Measurements from ENCODE around the gene SRGAP3. TPM values are rescaled to one million over a fixed set of nuclear protein-coding genes. Genes with fewer than 3 reads are reported as not detected.
A peak's percentile ranks its signal among the peaks of the same experiment; 100 is the strongest.

The SRGAP3 gene
- total and polyA plus RNA-seq, 2 experiments from 2014 or later = 7.4 to 8.3 TPM

DNA sequence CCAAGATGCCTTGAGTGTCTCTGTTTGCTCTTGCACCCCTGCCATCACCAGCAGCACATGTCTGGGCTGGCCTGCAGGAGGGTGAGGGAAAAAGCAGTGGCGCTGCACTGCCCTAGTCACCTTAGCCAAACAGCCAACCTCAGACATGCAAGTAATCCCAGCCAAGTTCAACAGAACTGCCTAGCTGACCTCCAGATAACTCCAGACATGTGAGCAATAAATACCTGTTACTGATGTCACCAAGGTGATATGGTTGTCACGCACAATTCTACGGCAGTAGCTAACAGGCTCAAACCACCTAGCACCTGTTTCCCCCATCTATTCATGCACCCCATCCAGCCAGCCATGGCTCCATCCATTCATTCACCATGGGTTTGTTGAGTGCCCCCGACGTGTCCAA, 99.9 kb downstream of the SRGAP3 start:
- TF ChIP-seq, protein P1, sequence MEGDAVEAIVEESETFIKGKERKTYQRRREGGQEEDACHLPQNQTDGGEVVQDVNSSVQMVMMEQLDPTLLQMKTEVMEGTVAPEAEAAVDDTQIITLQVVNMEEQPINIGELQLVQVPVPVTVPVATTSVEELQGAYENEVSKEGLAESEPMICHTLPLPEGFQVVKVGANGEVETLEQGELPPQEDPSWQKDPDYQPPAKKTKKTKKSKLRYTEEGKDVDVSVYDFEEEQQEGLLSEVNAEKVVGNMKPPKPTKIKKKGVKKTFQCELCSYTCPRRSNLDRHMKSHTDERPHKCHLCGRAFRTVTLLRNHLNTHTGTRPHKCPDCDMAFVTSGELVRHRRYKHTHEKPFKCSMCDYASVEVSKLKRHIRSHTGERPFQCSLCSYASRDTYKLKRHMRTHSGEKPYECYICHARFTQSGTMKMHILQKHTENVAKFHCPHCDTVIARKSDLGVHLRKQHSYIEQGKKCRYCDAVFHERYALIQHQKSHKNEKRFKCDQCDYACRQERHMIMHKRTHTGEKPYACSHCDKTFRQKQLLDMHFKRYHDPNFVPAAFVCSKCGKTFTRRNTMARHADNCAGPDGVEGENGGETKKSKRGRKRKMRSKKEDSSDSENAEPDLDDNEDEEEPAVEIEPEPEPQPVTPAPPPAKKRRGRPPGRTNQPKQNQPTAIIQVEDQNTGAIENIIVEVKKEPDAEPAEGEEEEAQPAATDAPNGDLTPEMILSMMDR (IDR thresholded peaks at IDR 0.05; ENCODE audit: poor library complexity) = no peak
- TF ChIP-seq EZH2phosphoT487 (IDR thresholded peaks at IDR 0.05; ENCODE audit: low read depth, severe bottlenecking, unreplicated experiment) (no peak), EZH2 (IDR thresholded peaks at IDR 0.05; ENCODE audit: borderline replicate concordance) (no peak)
- H3K27ac ChIP-seq = peak overlapping the region; percentile 98
- no peak overlapping the region for H3K4me2 ChIP-seq
- H3K27me3 ChIP-seq = no peaks in the 10 kb centered on the region
- no peaks in the 10 kb centered on the region for H3K36me3 ChIP-seq (replicated peaks; ENCODE audit: insufficient read depth, low read depth)
- no peaks in the 10 kb centered on the region for H3K4me1 ChIP-seq (ENCODE audit: insufficient read depth)
- H2AFZ ChIP-seq = no peak overlapping the region
- peaks cover 9% of the 10 kb centered on the region for H3K9me3 ChIP-seq (ENCODE audit: low read depth)
- no peak overlapping the region for H3K4me3 ChIP-seq
- WGBS (ENCODE audit: low lambda C conversion rate, missing lambda C conversion rate) = 83% methylated on average over 5 of the region's 5 CpGs
- no peaks in the 10 kb centered on the region for H3K9me2 ChIP-seq (replicated peaks; ENCODE audit: insufficient read depth)
- H3K79me2 ChIP-seq = no peaks in the 10 kb centered on the region
- peak; percentile 62 for DNase-seq (ENCODE audit: low spot score)
- no peaks in the 10 kb centered on the region for H4K20me1 ChIP-seq (ENCODE audit: insufficient read depth, poor library complexity, severe bottlenecking)

DNA sequence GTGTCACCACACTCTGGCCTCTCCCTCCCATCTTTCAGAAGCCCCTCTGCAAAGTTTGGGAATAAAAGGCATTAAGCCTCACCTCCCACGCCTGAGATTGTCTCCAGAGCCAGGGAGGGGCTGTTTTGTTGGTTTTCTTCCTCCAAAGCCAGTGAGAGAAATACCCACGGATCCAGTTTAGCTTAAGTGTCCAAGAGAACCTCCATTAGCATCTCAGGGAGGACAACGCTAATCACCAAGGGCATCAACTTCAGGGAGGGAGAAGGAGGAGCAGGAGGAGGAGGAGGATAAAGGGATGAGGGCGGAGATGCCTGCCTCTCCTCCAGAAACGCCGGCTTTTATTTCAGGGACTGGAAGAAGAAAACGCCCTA, 101.6 kb downstream of the SRGAP3 start:
- no peak for DNase-seq (ENCODE audit: low spot score)
- no peaks in the 10 kb centered on the region for H4K20me1 ChIP-seq (ENCODE audit: insufficient read depth, poor library complexity, severe bottlenecking)
- peaks cover 9% of the 10 kb centered on the region for H3K9me3 ChIP-seq (ENCODE audit: low read depth)
- 79% methylated on average over 7 of the region's 7 CpGs for WGBS (ENCODE audit: low lambda C conversion rate, missing lambda C conversion rate)
- H3K27me3 ChIP-seq = no peaks in the 10 kb centered on the region
- TF ChIP-seq EZH2phosphoT487 (IDR thresholded peaks at IDR 0.05; ENCODE audit: low read depth, severe bottlenecking, unreplicated experiment) (no peak), EZH2 (IDR thresholded peaks at IDR 0.05; ENCODE audit: borderline replicate concordance) (no peak)
- TF ChIP-seq, protein P1 (IDR thresholded peaks at IDR 0.05; ENCODE audit: poor library complexity) = no peak
- no peak overlapping the region for H3K4me2 ChIP-seq
- H3K27ac ChIP-seq = no peak overlapping the region
- H3K4me1 ChIP-seq (ENCODE audit: insufficient read depth) = no peaks in the 10 kb centered on the region
- no peaks in the 10 kb centered on the region for H3K9me2 ChIP-seq (replicated peaks; ENCODE audit: insufficient read depth)
- H3K79me2 ChIP-seq = no peaks in the 10 kb centered on the region
- no peak overlapping the region for H3K4me3 ChIP-seq
- no peak overlapping the region for H2AFZ ChIP-seq
- no peaks in the 10 kb centered on the region for H3K36me3 ChIP-seq (replicated peaks; ENCODE audit: insufficient read depth, low read depth)

DNA sequence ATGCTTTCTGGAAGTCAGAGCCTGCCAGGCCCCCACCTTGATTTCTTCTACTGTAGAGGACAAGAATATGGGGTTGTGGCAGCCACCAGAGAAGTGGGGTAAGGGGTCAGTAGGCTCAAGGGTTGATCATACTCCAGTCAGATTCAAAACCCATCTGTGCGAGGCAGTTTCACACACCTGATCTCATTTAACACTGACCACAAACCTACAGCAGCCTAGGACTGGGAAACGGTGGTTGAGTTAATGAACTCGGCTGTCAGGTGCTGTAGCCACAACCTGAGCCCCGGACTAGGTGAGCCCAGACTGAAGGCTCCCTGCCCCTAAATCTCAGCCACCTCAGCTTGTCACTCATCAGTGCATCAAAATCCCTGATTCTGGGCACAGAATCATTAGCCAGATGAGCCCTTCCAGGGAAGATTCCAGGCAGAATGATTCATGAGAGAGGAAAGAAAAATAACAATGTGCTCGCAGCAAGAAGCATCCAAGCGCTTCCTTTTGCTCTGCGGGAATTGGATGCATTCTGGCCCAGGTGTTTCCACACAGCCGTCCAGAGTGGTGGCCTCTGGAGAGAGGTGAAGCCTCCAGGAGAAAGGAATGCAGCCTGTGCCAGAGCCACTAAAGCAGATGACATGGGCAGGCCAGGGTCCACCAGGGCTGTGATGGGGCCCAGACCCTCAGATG, 102.1 kb downstream of the SRGAP3 start:
- H3K27ac ChIP-seq = no peak overlapping the region
- no peaks in the 10 kb centered on the region for H3K27me3 ChIP-seq
- no peaks in the 10 kb centered on the region for H3K36me3 ChIP-seq (replicated peaks; ENCODE audit: insufficient read depth, low read depth)
- no peak for DNase-seq (ENCODE audit: low spot score)
- no peaks in the 10 kb centered on the region for H3K4me1 ChIP-seq (ENCODE audit: insufficient read depth)
- H4K20me1 ChIP-seq (ENCODE audit: insufficient read depth, poor library complexity, severe bottlenecking) = no peaks in the 10 kb centered on the region
- TF ChIP-seq EZH2phosphoT487 (IDR thresholded peaks at IDR 0.05; ENCODE audit: low read depth, severe bottlenecking, unreplicated experiment) = no peak
- TF ChIP-seq, protein P1 (IDR thresholded peaks at IDR 0.05; ENCODE audit: poor library complexity) = no peak
- TF ChIP-seq EZH2 (IDR thresholded peaks at IDR 0.05; ENCODE audit: borderline replicate concordance) = no peak
- H3K4me2 ChIP-seq = no peak overlapping the region
- no peak overlapping the region for H2AFZ ChIP-seq
- no peaks in the 10 kb centered on the region for H3K79me2 ChIP-seq
- H3K9me2 ChIP-seq (replicated peaks; ENCODE audit: insufficient read depth) = no peaks in the 10 kb centered on the region
- H3K4me3 ChIP-seq = no peak overlapping the region
- H3K9me3 ChIP-seq (ENCODE audit: low read depth) = peaks cover 9% of the 10 kb centered on the region
- 83% methylated on average over 8 of the region's 8 CpGs for WGBS (ENCODE audit: low lambda C conversion rate, missing lambda C conversion rate)

Data from hepatocyte (in vitro differentiated cells).